HEK293 (cell line): ENCODE results near the gene TIMM8A.

ENCODE experiments used
- CTCF ChIP-seq: fragments of 450-650 bp; formaldehyde crosslinking; IDR thresholded peaks from 2 replicates; pipeline ENCODE4 v1.5.1; 2016; ENCODE audit warnings: missing biosample characterization, missing genetic modification characterization
- KLF10 ChIP-seq: fragments of 450-650 bp; IDR thresholded peaks from 2 replicates; pipeline ENCODE4 v1.5.1; 2018; ENCODE audit warnings: missing biosample characterization, mild to moderate bottlenecking, missing genetic modification characterization
- SP2 ChIP-seq: fragments of 450-650 bp; formaldehyde crosslinking; IDR thresholded peaks from 2 replicates; pipeline ENCODE4 v1.5.1; 2016; ENCODE audit warnings: missing biosample characterization, missing genetic modification characterization
- TRIM28 ChIP-seq: IDR thresholded peaks from 2 replicates; pipeline ENCODE4 v1.6.1; 2011; ENCODE audit warnings: low read length, control low read depth, borderline replicate concordance
- ZNF169 ChIP-seq: fragments of 450-650 bp; formaldehyde crosslinking; IDR thresholded peaks from 2 replicates; pipeline ENCODE4 v1.5.1; 2016; ENCODE audit warnings: missing biosample characterization, missing genetic modification characterization
- ZNF239 ChIP-seq: fragments of 450-650 bp; formaldehyde crosslinking; IDR thresholded peaks from 2 replicates; pipeline ENCODE4 v1.5.1; 2016; ENCODE audit warnings: missing biosample characterization, missing genetic modification characterization
- ZNF302 ChIP-seq: fragments of 450-650 bp; formaldehyde crosslinking; IDR thresholded peaks from 2 replicates; pipeline ENCODE4 v1.5.1; 2016; ENCODE audit warnings: missing biosample characterization, missing genetic modification characterization, low read depth
- ZNF350 ChIP-seq: fragments of 450-650 bp; formaldehyde crosslinking; IDR thresholded peaks from 2 replicates; pipeline ENCODE4 v1.5.0; 2017; ENCODE audit warnings: missing biosample characterization, mild to moderate bottlenecking, missing genetic modification characterization
- ZNF521 ChIP-seq: fragments of 450-650 bp; formaldehyde crosslinking; IDR thresholded peaks from 2 replicates; pipeline ENCODE4 v1.5.1; 2017; ENCODE audit warnings: missing biosample characterization, mild to moderate bottlenecking, missing genetic modification characterization
- ZNF701 ChIP-seq: fragments of 450-650 bp; formaldehyde crosslinking; IDR thresholded peaks from 2 replicates; pipeline ENCODE4 v1.5.1; 2016; ENCODE audit warnings: missing biosample characterization, missing genetic modification characterization

GRCh38 chrX:101377547-101377946 is 29.0 kb upstream of the TIMM8A start:
- TF ChIP-seq KLF10 (no peak), ZNF521 (no peak), ZNF169 (tag by site-specific recombination) (no peak), CTCF (tag by site-specific recombination) (no peak), ZNF701 (tag by site-specific recombination) (no peak), TRIM28 (no peak), ZNF350 (tag by site-specific recombination) (no peak), ZNF239 (tag by site-specific recombination) (no peak), ZNF302 (tag by site-specific recombination) (no peak), SP2 (tag by site-specific recombination) (no peak)
